Tibial artery (tissue), 4 donors: ENCODE data around the gene CA5A.

Source experiments
- DNase-seq, 2 donors: peaks; one replicate each; pipeline ENCODE4 v3.0.0-alpha.2; 2019
- H3K27ac ChIP-seq, 2 donors: fragments of 200-600 bp; sonication (generic) in 1 of 2; 1 replicate in 1 of 2; 2 replicates in 1 of 2; pipeline ENCODE4 v1.5.1; 2018 to 2019; ENCODE audit warnings: mild to moderate bottlenecking in 1 of 2
- H3K27me3 ChIP-seq, 2 donors: fragments of 200-600 bp; sonication (generic) in 1 of 2; one replicate each; pipeline versions ENCODE4 v1.5.1 to v1.6.0; 2016 to 2019
- H3K36me3 ChIP-seq, 3 donors: fragments of 200-600 bp; sonication (generic) in 2 of 3; one replicate each; pipeline ENCODE4 v1.5.1; 2016 to 2019; ENCODE audit warnings: mild to moderate bottlenecking in 2 of 3
- H3K4me1 ChIP-seq, 4 donors: fragments of 200-600 bp; sonication (generic) in 2 of 4; 1 replicate in 3 of 4; 2 replicates in 1 of 4; pipeline ENCODE4 v1.5.1; 2016 to 2019
- H3K4me3 ChIP-seq, 2 donors: fragments of 200-600 bp; sonication (generic) in 1 of 2; 1 replicate in 1 of 2; 2 replicates in 1 of 2; pipeline ENCODE4 v1.5.1; 2018 to 2019; ENCODE audit warnings: mild to moderate bottlenecking in 2 of 2
- H3K9me3 ChIP-seq, 3 donors: fragments of 200-600 bp; sonication (generic) in 1 of 3; one replicate each; pipeline ENCODE4 v1.5.1; 2016 to 2019
- CTCF ChIP-seq, 2 experiments: fragments of 200-600 bp in 1 of 2; fragments of 450-650 bp in 1 of 2; IDR thresholded peaks; one replicate each; pipeline ENCODE4 v1.5.1; 2017 to 2019; ENCODE audit warnings: antibody characterized with exemption in 2 of 2, mild to moderate bottlenecking in 1 of 2, moderate library complexity in 1 of 2
- intact Hi-C: fragments of 100-400 bp; cut with DNase I; formaldehyde crosslinking; loops from one replicate; pipeline ENCODE4 v1.15.0; 2023; ENCODE audit warnings: low total_unique reads

The CA5A gene

GRCh38 chr16:87844809-87845208 is 91.5 kb downstream of the CA5A start:
- intact Hi-C loops, result loop anchor here (5.0 to 10.0 kb wide), 2 partner anchors 32 to 60 kb away; no protein-coding TSS in a partner anchor
- H3K4me3 ChIP-seq, result no peak overlapping the region
- no peak overlapping the region for H3K27ac ChIP-seq

GRCh38 chr16:87844120-87844733 is 92.1 kb downstream of the CA5A start:
- no peak overlapping the region for H3K4me3 ChIP-seq
- intact Hi-C loops, result loop anchor here (5.0 to 10.0 kb wide), 2 partner anchors 33 to 59 kb away; no protein-coding TSS in a partner anchor
- peaks cover 0 to 8% (median 0%) of the 10 kb centered on the region in 3 donors for H3K36me3 ChIP-seq
- H3K4me1 ChIP-seq, result peaks cover 0 to 4% (median 0%) of the 10 kb centered on the region in 4 donors
- no peak overlapping the region for H3K27ac ChIP-seq
- no peak for TF ChIP-seq CTCF (IDR thresholded peaks at IDR 0.05)
- H3K27me3 ChIP-seq, result peaks cover 0 to 3% of the 10 kb centered on the region in 2 donors
- DNase-seq, result no peak
- no peaks in the 10 kb centered on the region for H3K9me3 ChIP-seq

More at GRCh38 chr16:87844809-87845208, 91.5 kb downstream of the CA5A start:
- H3K9me3 ChIP-seq, result no peaks in the 10 kb centered on the region
- H3K36me3 ChIP-seq, result peaks cover 0 to 3% (median 0%) of the 10 kb centered on the region in 3 donors
- H3K4me1 ChIP-seq, result peaks cover 0 to 7% (median 0%) of the 10 kb centered on the region in 4 donors
- no peak for TF ChIP-seq CTCF (IDR thresholded peaks at IDR 0.05)
- no peak for DNase-seq
- peaks cover 0 to 3% of the 10 kb centered on the region in 2 donors for H3K27me3 ChIP-seq

- H3K36me3 ChIP-seq, result peaks cover 0 to 14% (median 0%) of the 10 kb centered on the region in 3 donors
- no peak overlapping the region for H3K27ac ChIP-seq
Observed at GRCh38 chr16:87843678-87844105, 92.6 kb downstream of the CA5A start.

GRCh38 chr16:87842209-87842869 is 94.0 kb downstream of the CA5A start:
- no peak overlapping the region for H3K27ac ChIP-seq
- H3K4me1 ChIP-seq, result peaks cover 0 to 3% (median 0%) of the 10 kb centered on the region in 4 donors
- no peak for DNase-seq
- H3K36me3 ChIP-seq, result peaks cover 0 to 25% (median 0%) of the 10 kb centered on the region in 3 donors
- peaks cover 0 to 3% of the 10 kb centered on the region in 2 donors for H3K27me3 ChIP-seq
- no peak overlapping the region for H3K4me3 ChIP-seq
- TF ChIP-seq CTCF (IDR thresholded peaks at IDR 0.05), result no peak
- intact Hi-C loops, result loop anchor here (5.0 to 10.0 kb wide), 2 partner anchors 35 to 58 kb away; no protein-coding TSS in a partner anchor
- H3K9me3 ChIP-seq, result no peaks in the 10 kb centered on the region

More at GRCh38 chr16:87843678-87844105, 92.6 kb downstream of the CA5A start:
- no peak overlapping the region for H3K4me3 ChIP-seq
- peaks cover 0 to 4% (median 0%) of the 10 kb centered on the region in 4 donors for H3K4me1 ChIP-seq
- no peak for TF ChIP-seq CTCF (IDR thresholded peaks at IDR 0.05)
- H3K9me3 ChIP-seq, result no peaks in the 10 kb centered on the region
- DNase-seq, result no peak
- peaks cover 0 to 3% of the 10 kb centered on the region in 2 donors for H3K27me3 ChIP-seq
- intact Hi-C loops, result loop anchor here (5.0 to 10.0 kb wide), 2 partner anchors 34 to 59 kb away; no protein-coding TSS in a partner anchor

- Histone ChIP-seq H3K36me3 (peaks cover 0 to 33% (median 0%) of the 10 kb centered on the region in 3 donors), H3K4me3 (no peak overlapping the region), H3K27me3 (peaks cover 0 to 3% of the 10 kb centered on the region in 2 donors), H3K9me3 (no peaks in the 10 kb centered on the region), H3K4me1 (no peaks in the 10 kb centered on the region), H3K27ac (no peak overlapping the region)
- no peak for DNase-seq
- TF ChIP-seq CTCF (IDR thresholded peaks at IDR 0.05), result no peak
- intact Hi-C loops, result loop anchor here (5.0 to 10.0 kb wide), 2 partner anchors 36 to 57 kb away; no protein-coding TSS in a partner anchor
Observed at GRCh38 chr16:87841340-87842208, 94.8 kb downstream of the CA5A start.
